ENCODE data around the gene CPLX3. TPM values are rescaled to one million over a fixed set of nuclear protein-coding genes. Genes with fewer than 3 reads are reported as not detected.

CPLX3 gene
- total RNA-seq, 2 donors from 2014 or later: not detected

DNA sequence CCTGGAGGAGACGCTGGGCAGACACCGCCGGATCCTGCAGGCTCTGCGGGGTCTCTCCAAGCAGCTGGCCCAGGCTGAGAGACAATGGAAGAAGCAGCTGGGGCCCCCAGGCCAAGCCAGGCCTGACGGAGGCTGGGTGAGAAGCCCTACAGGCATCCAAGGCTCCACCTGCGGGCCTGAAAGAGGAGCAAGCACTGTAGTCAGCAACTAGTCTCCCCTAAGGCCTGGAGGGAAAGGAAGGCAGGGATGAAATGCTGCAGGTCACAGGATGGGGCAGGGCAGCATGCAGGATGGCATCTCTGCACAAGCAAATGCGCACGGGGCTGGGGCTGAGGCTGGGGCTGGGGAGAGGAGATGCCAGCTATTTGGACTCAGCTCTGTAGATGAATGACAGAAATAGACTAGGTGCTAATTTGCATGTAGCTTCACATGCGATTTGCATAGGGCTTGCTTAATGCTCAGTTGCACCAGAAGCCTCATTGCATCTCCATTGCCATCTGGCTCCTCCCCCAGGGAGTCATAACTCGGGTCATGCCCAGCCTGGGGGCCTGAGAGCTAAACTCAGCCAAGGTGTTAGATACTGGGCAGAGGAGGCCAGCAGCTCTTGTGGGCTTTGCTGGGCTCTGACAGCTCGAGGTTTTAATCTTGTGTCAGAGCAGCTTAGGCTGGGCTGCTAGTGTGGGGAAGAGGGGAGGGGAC is 5.2 kb upstream of the CPLX3 start:
- peaks cover 9% of the 10 kb centered on the region for H3K4me1 ChIP-seq (ENCODE audit: control insufficient read depth, insufficient read depth, low read length)
- peak; percentile 65 for DNase-seq
- H3K27me3 Mint-ChIP-seq (ENCODE audit: insufficient read depth): peaks cover 25% of the 10 kb centered on the region
- no peaks in the 10 kb centered on the region for H3K36me3 ChIP-seq (ENCODE audit: control insufficient read depth, insufficient read depth, low read length)
- no peaks in the 10 kb centered on the region for H3K9me3 Mint-ChIP-seq
- TF ChIP-seq CTCF (conservative IDR thresholded peaks at IDR 0.05): no peak
- no peaks in the 10 kb centered on the region for H3K9me3 ChIP-seq (ENCODE audit: control insufficient read depth, low read length)
- H3K27ac Mint-ChIP-seq: no peak overlapping the region
- peaks cover 31% of the 10 kb centered on the region for H3K27me3 ChIP-seq (ENCODE audit: control insufficient read depth, insufficient read depth, low read length, poor library complexity, severe bottlenecking)
- H3K36me3 Mint-ChIP-seq (ENCODE audit: low read depth): no peaks in the 10 kb centered on the region
- H3K4me1 Mint-ChIP-seq: peaks cover 7% of the 10 kb centered on the region
- no peak overlapping the region for H3K9ac ChIP-seq (ENCODE audit: extremely low read depth, low read length, poor library complexity, severe bottlenecking)
- WGBS, 2 experiments (ENCODE audit: insufficient coverage in 1 of 2, insufficient read length in 1 of 2): 48 to 49% methylated on average over 6 to 11 of the region's 11 CpGs
- H3K27ac ChIP-seq (ENCODE audit: low read depth, low read length): peak overlapping the region; percentile 80
- no peak overlapping the region for H3K4me3 ChIP-seq (ENCODE audit: low read length)
- H3K4me3 Mint-ChIP-seq: no peak overlapping the region

DNA sequence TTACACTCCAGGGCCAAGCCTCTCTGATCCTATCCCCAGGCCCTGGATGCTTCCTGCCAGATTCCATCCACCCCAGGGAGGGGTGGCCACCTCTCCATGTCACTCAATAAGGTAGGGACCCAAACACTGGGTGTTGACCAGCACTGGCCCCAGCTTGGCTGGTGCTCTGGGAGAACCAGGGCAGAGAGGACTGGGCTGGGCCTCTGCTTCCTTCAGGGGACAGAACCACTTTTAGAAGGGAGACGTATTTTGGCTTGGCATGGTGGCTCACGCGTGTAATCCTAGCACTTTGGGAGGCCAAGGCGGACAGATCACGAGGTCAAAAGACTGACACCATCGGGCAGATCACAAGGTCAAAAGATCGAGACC is 4.7 kb upstream of the CPLX3 start:
- Histone ChIP-seq H3K9me3 (ENCODE audit: control insufficient read depth, low read length) (no peaks in the 10 kb centered on the region), H3K36me3 (ENCODE audit: control insufficient read depth, insufficient read depth, low read length) (no peaks in the 10 kb centered on the region), H3K4me1 (ENCODE audit: control insufficient read depth, insufficient read depth, low read length) (peaks cover 9% of the 10 kb centered on the region), H3K27me3 (ENCODE audit: control insufficient read depth, insufficient read depth, low read length, poor library complexity, severe bottlenecking) (peaks cover 35% of the 10 kb centered on the region), H3K9ac (ENCODE audit: extremely low read depth, low read length, poor library complexity, severe bottlenecking) (no peak overlapping the region), H3K27ac (ENCODE audit: low read depth, low read length) (no peak overlapping the region), H3K4me3 (ENCODE audit: low read length) (no peak overlapping the region)
- 85 to 91% methylated on average over 6 to 7 of the region's 7 CpGs for WGBS, 2 experiments (ENCODE audit: insufficient coverage in 1 of 2, insufficient read length in 1 of 2)
- Mint-ChIP-seq H3K4me3 (no peak overlapping the region), H3K36me3 (ENCODE audit: low read depth) (no peaks in the 10 kb centered on the region), H3K27ac (no peak overlapping the region), H3K27me3 (ENCODE audit: insufficient read depth) (peaks cover 29% of the 10 kb centered on the region), H3K9me3 (no peaks in the 10 kb centered on the region), H3K4me1 (peaks cover 6% of the 10 kb centered on the region)
- DNase-seq: no peak
- no peak for TF ChIP-seq CTCF (conservative IDR thresholded peaks at IDR 0.05)

GRCh38 chr15:74822233-74822632 is 4.2 kb upstream of the CPLX3 start:
- Histone ChIP-seq H3K4me3 (ENCODE audit: low read length) (no peak overlapping the region), H3K4me1 (ENCODE audit: control insufficient read depth, insufficient read depth, low read length) (peaks cover 9% of the 10 kb centered on the region), H3K27me3 (ENCODE audit: control insufficient read depth, insufficient read depth, low read length, poor library complexity, severe bottlenecking) (peaks cover 40% of the 10 kb centered on the region), H3K36me3 (ENCODE audit: control insufficient read depth, insufficient read depth, low read length) (no peaks in the 10 kb centered on the region), H3K27ac (ENCODE audit: low read depth, low read length) (no peak overlapping the region), H3K9ac (ENCODE audit: extremely low read depth, low read length, poor library complexity, severe bottlenecking) (no peak overlapping the region), H3K9me3 (ENCODE audit: control insufficient read depth, low read length) (no peaks in the 10 kb centered on the region)
- H3K4me3 Mint-ChIP-seq: no peak overlapping the region
- no peak for DNase-seq
- H3K9me3 Mint-ChIP-seq: no peaks in the 10 kb centered on the region
- no peaks in the 10 kb centered on the region for H3K36me3 Mint-ChIP-seq (ENCODE audit: low read depth)
- 85 to 88% methylated on average over 2 to 4 of the region's 4 CpGs for WGBS, 2 experiments (ENCODE audit: insufficient coverage in 1 of 2, insufficient read length in 1 of 2)
- no peak for TF ChIP-seq CTCF (conservative IDR thresholded peaks at IDR 0.05)
- H3K4me1 Mint-ChIP-seq: peaks cover 2% of the 10 kb centered on the region
- peaks cover 33% of the 10 kb centered on the region for H3K27me3 Mint-ChIP-seq (ENCODE audit: insufficient read depth)
- no peak overlapping the region for H3K27ac Mint-ChIP-seq

All from endodermal cell (in vitro differentiated cells).